Left cardiac atrium (tissue), 4 donors: Measurements from ENCODE around the gene PPP6R3. TPM values are rescaled to one million over a fixed set of nuclear protein-coding genes. Genes with fewer than 3 reads are reported as not detected.

Experiments used
- ATAC-seq, 2 donors: fragments of 200-7000 bp; cut with Tn5 transposase; one replicate each; pipeline ENCODE4 v1.9.1; 2020; ENCODE audit warnings: mild to moderate bottlenecking in 2 of 2, moderate library complexity in 2 of 2
- DNase-seq: peaks from one replicate; pipeline ENCODE4 v3.0.0-alpha.2; 2020
- intact Hi-C, 2 donors: fragments of 100-400 bp; cut with DNase I; formaldehyde crosslinking; loops; one replicate each; pipeline versions ENCODE4 v1.14.1 to v1.15.1; 2022 to 2023
- total RNA-seq, 2 donors: library from RNA; stranded (reverse); fragmentation: NEBNext Ultra II Directional; extraction: Animal tissue kit (Norgen Biotek cat#: 25700); gene quantifications; one replicate each; pipeline ENCODE4 v1.2.1, GENCODE V29; 2021
- donor health status: DM: no; HTN: yes; CAD: no.
- donor health status: DM: no; HTN: yes; CAD: no; lungs with severe emphysema.
- donor health status: DM: yes; HTN: yes; CAD: no.
- donor health status: Dilated cardiomyopathy.

The PPP6R3 gene
- total RNA-seq, 2 donors from 2014 or later, result 69.8 to 86.0 TPM

DNA sequence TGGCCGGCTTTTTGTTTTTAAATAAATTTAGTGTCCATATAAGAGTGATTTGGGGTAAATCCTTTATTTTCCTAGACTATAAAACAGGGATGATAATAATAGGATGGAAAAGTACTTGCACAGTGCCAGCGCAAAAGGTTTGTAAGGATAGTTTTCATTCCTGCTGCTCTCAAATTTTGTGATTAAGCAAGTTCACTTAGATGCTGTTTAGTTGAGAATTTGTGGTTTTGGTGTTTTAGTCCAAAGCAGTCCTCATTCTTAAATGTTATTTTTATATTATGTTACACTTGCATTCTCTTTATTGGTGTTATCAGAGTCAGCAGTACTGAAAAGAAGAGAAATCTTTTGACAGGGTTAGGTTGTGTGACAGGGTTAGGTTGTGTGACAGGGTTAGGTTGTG lies 47.9 kb downstream of the PPP6R3 start:
- ATAC-seq, result no peak
- intact Hi-C loops, result no loop called here
- no peak for DNase-seq

DNA sequence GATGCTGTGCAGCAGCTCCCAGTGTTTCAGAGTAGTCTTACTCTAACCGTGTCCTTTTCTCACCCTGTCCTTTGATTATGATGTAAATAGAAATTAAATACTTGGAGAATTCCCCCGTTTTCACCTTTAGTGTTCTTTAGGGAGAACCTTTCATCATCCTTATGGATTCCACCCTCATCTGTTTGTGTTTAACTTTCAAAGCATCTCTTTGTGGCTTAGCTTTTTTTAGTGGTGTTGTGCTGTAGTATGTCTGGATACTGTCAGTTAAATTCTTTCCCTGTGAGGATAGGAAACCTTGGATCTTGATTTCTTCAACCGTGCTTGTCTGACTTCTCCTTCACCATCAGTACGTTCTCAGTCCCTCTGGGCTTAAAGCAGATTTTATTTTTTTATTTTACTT lies 48.5 kb downstream of the PPP6R3 start:
- DNase-seq (no peak), ATAC-seq (no peak)
- intact Hi-C loops, result no loop called here

DNA sequence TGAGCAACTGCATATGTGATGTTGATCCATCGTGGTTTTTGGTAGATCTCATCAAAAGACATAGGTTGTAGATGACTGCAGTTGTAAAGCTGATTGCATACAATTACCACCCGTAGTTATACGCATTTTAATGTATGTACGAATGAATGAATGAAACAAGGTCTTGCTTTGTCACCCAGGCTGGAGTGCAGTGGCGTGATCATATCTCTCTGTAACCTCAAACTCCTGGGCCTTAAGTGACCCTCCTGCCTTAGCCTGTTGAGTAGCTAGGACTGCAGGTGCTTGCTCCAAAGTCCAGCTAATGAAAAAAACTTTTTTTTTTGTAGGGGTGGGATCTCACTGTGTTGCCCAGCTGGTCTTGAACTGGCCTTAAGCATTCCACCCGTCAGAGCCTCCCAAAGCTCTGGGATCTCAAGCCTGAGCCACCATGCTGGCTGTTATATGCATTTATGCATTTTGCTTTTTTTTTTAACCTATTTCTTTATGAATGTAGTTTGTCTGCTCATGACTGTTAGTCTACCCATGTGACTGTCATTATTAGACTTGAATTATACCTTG lies 53.5 kb downstream of the PPP6R3 start:
- no peak for ATAC-seq
- DNase-seq, result no peak
- intact Hi-C loops, result no loop called here

DNA sequence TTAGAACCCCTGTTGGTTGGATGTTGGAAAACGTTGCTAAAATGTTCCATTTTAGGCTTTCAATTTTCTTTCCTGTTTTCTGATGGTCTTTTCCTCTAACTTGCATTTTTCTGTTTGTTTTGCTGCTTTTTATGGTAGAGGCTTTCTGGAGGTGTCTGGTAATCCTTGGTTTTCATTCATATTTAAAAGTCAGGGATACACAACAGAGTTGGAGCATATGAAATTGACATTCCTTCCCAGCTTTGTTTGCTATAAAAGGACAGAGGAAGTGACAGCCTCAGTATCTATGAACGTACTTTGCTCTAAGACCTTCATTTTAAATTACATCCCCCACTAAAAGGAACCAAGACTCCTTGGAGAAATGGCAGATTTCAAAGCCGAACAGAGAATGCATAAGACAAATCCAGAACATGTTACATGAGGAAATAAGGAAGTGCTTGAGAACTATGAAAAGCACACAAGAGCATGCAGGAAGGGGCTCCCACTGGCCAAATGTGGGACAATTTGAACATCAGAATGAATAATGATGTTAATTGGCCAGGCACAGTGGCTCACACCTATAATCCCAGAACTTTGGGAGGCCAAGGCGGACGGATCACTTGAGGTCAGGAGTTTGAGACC lies 56.7 kb downstream of the PPP6R3 start:
- ATAC-seq, result no peak
- intact Hi-C loops, result no loop called here
- DNase-seq, result no peak

DNA sequence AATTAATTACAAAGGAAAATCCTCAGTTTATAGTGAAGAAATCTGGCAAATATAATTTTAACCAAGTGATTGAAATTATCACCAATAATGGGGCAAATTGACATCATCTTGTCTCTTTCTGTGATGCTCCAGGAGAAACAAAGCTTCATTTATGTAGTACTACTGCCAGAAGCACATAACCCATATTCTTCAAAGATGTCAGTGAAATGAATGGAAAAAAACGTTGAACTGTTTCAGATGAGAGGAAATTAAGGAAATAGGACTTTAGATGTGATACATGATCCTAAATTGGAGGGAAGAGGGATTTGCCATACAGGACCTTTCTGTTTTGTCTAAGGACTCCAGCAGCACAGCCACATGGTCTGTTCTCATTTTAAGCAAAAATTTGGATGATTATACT lies 57.6 kb downstream of the PPP6R3 start:
- intact Hi-C loops, result no loop called here
- DNase-seq (no peak), ATAC-seq (no peak)

DNA sequence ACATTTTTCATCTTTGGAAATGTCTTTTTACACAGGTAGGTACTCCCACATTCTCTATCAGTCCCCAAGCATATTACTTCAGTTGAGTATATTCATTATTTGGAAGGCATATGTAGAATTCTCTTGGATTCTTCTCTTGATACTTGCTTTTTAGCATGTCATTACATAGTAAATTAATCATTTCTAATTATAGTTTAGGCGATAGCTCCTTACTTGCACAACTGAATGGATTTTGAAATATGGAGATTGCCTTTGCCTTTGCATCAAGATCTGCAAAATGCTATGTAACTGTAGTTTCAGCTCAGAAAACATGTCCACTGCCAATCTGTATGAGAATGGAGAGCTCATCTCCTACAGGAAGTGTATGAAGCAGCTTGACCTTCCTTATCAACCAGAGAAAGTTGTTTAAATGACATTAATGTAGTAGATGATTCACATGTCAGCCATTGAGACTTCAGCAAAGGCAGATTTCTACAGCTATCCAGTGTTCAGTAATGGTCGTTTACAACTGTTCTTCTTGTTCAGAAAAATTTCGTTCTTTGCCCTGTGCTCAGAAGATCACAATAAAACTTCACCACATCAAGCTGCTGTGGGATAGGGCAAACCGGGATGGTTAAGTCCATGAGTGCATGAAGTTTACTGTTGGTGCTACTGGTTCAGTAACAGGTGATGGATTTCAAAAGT lies 61.6 kb downstream of the PPP6R3 start:
- no peak for DNase-seq
- intact Hi-C loops, result no loop called here
- ATAC-seq, result no peak

DNA sequence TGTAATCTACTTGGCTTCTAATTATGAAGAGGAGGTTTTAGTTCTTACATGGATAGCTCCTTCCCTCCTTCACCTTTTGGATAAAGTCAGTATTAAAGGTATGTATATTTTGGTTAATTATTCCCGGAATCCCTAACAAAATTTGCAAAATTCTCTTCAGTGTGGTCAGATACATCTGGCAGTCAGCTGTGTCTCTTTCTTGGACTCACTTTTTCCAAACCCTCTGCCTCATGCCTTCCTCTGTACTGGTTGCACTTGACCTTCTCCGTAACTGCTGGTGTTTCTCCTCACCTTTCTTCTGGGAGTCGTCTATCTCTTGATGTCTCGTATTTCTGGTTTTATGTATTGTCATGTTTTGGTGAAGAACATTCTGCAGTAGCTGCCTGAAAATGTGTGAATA lies 62.5 kb downstream of the PPP6R3 start:
- ATAC-seq, result no peak

DNA sequence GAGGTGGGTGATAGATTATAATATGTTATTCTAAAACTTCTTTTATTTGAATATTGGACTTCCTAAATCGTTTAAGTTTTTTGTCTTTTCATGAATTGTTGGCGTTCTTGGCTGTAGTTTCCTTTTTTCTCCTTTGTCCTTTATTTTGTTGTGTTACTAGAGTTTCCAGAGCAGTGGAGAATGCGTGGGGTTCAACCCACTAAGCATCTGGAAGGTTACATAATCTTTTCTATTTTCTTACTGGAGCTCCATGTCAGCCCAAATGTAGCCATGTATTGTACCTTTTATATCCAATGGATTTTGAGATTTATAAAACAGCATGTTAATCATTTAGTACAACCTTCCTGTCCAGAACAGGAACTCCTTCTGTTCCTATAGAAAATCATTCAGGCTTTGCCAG lies 63.2 kb downstream of the PPP6R3 start:
- intact Hi-C loops, result no loop called here
- DNase-seq (no peak), ATAC-seq (no peak)

More for the DNA sequence above, 62.5 kb downstream of the PPP6R3 start:
- intact Hi-C loops, result no loop called here
- no peak for DNase-seq

DNA sequence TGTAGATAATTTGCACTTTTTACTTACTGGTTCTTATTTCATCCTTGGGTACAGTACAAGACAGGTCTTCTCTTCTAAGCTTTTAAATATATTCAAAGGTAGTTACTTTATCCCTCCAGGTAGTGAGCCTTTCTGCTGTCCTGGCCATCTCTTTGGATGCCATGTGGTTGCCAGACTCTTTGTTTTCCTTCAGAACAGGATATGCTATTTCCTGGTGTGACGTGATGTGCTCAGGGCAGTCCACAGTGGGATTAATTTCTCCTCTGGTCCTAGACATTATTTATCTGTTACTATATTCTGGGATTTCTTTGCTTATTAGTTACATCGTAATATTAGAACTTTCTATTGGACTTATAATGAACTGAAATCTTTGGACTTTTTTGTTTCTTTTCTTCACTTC lies 63.7 kb downstream of the PPP6R3 start:
- ATAC-seq, result peak in 1 of 2 donors; percentile 28
- DNase-seq, result no peak
- intact Hi-C loops, result no loop called here

DNA sequence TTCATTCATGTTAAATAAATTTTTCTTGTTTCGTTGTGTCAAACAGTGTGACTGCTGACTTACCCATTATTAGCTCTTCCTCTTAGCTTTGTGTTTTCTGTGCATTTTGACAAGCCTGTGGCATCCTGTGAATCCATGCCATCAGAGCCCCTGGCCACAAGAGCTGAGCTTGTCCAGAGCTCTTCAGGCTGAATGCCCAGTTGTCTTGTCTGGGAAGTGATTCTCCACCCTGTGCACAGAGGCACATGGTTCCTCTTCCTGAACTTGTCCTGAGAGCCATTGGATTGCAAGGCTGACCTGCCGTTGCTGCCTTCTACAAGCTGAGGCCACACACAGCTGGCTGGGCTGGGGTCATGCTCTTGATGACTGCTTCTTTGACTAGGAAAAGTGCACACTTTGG lies 64.1 kb downstream of the PPP6R3 start:
- ATAC-seq, result peak in 1 of 2 donors; percentile 30
- intact Hi-C loops, result no loop called here

DNA sequence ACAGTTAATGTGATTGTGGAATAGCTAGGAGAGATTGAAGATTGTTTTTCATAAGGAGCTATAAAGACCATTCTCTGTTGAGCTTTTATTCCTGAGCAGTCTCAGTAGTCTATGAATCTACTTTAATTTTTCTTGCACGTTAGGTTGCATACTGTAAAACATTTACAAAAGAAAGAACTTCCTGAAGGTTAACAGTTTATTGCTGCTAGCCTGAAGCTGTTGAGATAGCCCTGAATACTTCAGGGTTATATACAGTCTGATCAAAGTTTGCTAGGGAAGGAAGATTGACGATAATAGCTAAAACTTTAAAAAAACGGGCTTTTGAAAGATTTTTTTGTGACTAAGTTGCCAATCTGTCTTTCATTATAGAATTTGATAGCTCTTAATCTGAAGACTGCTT lies 64.8 kb downstream of the PPP6R3 start:
- intact Hi-C loops, result no loop called here
- no peak for ATAC-seq
- no peak for DNase-seq

More for the DNA sequence above, 64.1 kb downstream of the PPP6R3 start:
- no peak for DNase-seq

DNA sequence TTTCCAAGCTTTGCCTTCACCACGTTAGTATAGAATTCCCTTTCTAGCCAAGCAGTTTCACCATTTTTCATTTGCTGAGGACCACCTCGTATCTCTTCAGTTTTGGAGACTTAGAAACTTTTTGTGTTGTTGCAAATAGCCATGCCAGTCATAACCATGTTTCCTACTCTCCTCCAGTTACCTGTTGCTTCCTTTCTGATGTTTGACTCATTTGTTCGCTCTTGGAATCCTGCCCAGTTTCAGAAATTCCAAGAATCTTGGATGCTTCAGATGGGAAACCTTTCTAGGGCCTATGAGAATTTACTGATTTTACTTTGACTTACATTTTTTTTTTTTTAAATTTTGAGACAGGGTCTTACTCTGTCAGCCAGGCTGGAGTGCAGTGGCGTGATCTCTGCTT lies 65.4 kb downstream of the PPP6R3 start:
- no peak for DNase-seq
- intact Hi-C loops, result no loop called here
- peak in 1 of 2 donors; percentile 31 for ATAC-seq

DNA sequence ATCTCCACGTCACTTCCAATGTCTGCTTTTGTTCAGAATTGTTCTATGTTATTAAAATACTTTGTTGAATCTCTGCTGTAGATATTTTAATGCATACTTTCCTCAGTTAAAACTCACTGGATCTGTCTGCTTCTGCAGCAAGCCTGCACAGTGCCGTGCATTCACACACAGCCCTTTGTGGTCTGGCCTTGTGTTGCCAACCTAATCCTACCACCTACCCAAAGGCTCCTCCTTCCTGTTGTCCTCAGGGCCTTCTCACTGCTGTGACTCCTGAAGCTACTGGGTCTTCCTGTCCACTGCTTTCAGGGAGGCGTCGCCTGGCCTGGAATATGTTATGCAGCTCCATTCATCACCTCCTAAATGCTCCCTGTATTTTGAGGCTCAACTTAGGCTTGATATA lies 67.0 kb downstream of the PPP6R3 start:
- intact Hi-C loops, result no loop called here
- ATAC-seq (no peak), DNase-seq (no peak)

DNA sequence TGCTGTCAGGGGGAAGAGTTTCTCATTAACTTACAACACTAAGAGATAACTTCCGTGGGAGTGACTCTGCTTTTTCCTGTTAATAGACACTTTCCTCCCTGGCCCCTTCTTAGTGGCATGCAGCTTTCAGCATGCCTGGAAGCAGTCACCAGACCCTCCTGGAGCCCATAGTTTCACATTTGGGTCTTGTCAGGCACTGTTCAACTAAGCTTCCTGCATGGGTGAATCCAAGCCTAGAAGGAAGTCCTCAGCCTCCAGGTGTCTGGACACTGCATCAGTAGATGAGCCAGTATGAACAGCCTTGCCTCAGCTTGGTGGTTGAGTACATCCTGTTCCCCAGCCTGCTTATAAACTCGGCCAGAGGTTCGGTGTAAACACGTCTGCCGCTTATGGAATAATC lies 68.1 kb downstream of the PPP6R3 start:
- ATAC-seq, result peak in 1 of 2 donors; percentile 21
- intact Hi-C loops, result no loop called here
- DNase-seq, result no peak

DNA sequence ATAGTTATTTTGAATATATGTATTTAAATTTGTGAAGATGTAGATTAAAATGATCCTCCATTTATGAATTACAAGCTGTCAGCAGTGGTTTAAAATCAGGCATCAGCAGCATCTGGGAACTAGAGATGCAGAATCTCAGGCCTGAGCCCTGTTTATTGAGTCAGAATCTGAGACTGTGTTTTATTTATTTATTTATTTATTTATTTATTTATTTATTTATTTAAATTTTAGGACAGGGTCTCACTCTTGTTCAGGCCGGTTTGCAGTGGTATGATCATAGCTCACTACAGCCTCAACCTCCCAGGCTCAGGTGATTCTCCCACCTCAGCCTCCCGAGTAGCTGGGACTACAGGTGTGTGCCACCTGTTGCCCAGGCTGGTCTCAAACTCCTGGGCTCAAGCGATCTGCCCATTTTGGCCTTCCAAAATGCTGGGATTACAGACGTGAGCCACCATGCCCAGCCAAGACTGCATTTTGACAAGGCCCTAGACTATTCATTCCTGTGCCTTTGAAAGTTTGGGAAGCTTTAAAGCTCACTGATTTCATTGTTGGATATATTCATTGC lies 70.7 kb downstream of the PPP6R3 start:
- no peak for DNase-seq

DNA sequence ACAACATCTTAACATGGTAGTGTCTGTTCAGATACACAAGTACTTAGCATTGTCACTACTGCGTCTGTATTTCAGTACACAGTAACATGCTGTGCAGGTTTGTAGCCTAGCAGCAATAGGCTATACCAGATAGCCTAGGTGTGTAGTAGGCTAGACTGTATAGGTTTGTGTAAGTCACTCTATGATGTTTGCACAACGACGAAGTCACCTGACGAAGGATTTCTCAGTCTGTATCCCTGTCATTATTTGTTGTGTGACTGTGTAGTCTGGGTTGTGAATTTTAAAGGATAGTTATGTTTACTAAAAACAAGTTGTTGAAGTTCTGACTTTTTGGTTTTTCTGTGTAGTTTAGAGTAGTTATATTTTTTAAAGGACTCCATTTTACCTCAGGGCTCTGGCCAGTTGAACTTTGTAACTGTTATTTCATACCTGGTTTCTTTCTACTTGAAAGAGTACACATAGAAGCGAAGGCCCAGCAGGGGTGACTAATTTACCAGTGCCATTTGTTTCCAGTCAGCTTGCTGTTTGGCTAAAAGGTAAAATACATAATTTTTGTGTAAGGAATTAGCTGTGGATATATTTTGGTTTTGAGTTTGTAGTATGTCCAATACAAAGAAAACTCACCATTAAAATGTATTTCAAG lies 72.3 kb downstream of the PPP6R3 start:
- no peak for ATAC-seq
- no peak for DNase-seq
- intact Hi-C loops, result no loop called here

More for the DNA sequence above, 70.7 kb downstream of the PPP6R3 start:
- intact Hi-C loops, result no loop called here
- ATAC-seq, result no peak

DNA sequence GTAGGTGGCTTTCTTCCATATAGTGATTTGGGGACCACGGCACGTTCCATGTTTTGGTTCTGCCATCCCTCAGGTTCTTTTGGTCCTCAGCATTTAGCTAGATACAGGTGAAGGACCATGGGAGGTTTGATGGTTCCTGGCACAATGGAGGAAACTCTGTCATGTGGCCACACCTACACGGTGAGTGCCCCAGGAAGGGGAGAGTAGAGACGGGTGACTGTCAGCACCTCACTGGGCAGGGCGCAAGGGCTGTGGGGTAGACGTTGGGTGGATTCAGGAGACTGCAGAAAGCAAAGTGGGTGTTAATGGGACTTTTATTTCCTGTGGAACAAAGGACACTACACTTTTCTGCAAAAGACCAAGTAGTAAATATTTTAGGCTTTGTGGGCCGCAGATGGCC lies 73.4 kb downstream of the PPP6R3 start:
- DNase-seq, result no peak
- intact Hi-C loops, result no loop called here
- ATAC-seq, result no peak

DNA sequence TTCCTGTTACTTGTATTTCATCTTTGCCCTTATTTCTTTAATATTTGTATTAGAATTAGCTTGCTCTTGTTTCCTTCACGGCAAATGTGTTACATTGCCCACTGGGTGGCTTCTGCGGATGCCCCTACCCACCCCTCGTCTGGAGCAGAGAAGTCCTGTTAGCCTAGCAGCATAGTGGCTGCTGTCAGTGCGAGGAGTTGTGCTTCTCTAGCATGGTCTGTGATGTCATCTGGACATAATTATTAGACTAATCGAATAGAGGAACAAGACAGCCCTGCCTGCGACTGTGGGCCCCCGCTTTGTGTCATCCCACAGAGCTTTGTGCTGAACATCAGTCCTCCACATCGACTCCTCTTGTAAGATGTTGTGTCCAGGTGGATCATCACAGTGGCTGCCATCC lies 74.5 kb downstream of the PPP6R3 start:
- intact Hi-C loops, result no loop called here
- DNase-seq (no peak), ATAC-seq (no peak)

DNA sequence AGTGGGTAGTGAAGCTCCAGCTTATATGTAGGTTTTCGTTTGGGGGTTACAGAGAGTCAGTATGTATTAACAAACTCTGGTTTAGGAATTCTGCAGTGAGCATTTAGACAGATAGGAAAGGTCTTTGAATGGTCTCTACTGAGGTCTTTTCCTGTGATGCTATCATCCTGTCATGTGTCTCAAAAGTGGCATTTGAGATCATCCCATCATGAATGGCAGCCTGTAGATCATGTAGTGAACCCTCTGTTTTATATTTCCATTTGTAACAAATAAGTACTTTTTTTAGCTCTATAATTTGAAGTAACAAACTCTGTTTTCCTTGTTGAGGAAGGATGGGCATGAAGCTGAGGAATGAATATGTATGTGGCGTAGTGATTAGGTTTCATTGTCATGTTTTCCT lies 76.2 kb downstream of the PPP6R3 start:
- ATAC-seq, result no peak
- intact Hi-C loops, result no loop called here
- DNase-seq, result no peak

DNA sequence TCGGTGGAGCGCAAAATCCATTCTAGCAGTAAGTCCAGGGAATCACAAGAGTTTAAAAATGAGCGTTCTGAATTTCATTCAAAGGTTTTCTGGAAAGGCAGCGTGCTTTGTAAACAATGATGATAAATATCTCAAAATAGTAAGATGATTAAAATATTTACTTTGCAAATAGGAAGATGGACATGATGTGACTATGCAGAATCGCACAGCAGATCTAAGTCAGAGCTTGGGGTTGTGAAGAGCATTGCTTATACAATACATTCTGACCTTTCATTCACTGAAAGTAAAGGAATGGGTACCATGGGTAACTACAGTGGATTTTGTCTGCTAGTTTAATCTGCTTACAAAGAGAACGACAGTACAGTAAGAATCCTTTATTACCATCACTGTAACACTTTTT lies 77.5 kb downstream of the PPP6R3 start:
- no peak for ATAC-seq
- no peak for DNase-seq
- intact Hi-C loops, result no loop called here
